ENCODE data around the gene FOXRED1. TPM values are rescaled to one million over a fixed set of nuclear protein-coding genes. Genes with fewer than 3 reads are reported as not detected.
"Not testable (repeated sequence)": the region's sequence is repeated elsewhere in the genome, so short reads cannot be mapped to it uniquely, and the experiment has no call there.

The FOXRED1 gene
- total and polyA plus RNA-seq, 7 donors = 12.3 to 27.7 (median 18.3) TPM

- Histone ChIP-seq H3K27ac (no peak overlapping the region), H3K36me3 (ENCODE audit: insufficient read depth in 1 of 2, low read depth in 1 of 2) (peaks cover 3 to 49% of the 10 kb centered on the region in 2 donors), H3K4me3 (no peak overlapping the region), H3K9me3 (no peaks in the 10 kb centered on the region), H3K27me3 (ENCODE audit: insufficient read depth in 3 of 3, low read length in 2 of 3) (no peaks in the 10 kb centered on the region), H3K4me1 (peaks cover 15% of the 10 kb centered on the region)
- intact Hi-C loops (cut with DNase I) = no loop called here
- no peak for ATAC-seq
- WGBS, 3 donors = 85 to 96% (median 96%) methylated on average over 4 of the region's 4 CpGs
- DNase-seq = no peak
- no peak for TF ChIP-seq CTCF (IDR thresholded peaks at IDR 0.05)
Measured at GRCh38 chr11:126233391-126233790, 35.6 kb upstream of the FOXRED1 start.

- intact Hi-C loops (cut with DNase I) = no loop called here
- TF ChIP-seq CTCF (IDR thresholded peaks at IDR 0.05) = no peak
- H3K36me3 ChIP-seq (ENCODE audit: insufficient read depth in 1 of 2, low read depth in 1 of 2) = peaks cover 6 to 82% of the 10 kb centered on the region in 2 donors
- no peaks in the 10 kb centered on the region for H3K27me3 ChIP-seq (ENCODE audit: insufficient read depth in 3 of 3, low read length in 2 of 3)
- DNase-seq = no peak
- H3K27ac ChIP-seq = no peak overlapping the region
- H3K4me1 ChIP-seq = no peaks in the 10 kb centered on the region
- no peak for ATAC-seq
- WGBS, 3 donors = 83 to 88% (median 85%) methylated on average over 2 of the region's 2 CpGs
- H3K9me3 ChIP-seq = no peaks in the 10 kb centered on the region
- no peak overlapping the region for H3K4me3 ChIP-seq
Measured at GRCh38 chr11:126246636-126247035, 22.3 kb upstream of the FOXRED1 start.

GRCh38 chr11:126253265-126253664 is 15.7 kb upstream of the FOXRED1 start:
- 85 to 100% (median 97%) methylated on average over 4 of the region's 4 CpGs for WGBS, 3 donors
- ATAC-seq = no peak
- Histone ChIP-seq H3K4me1 (peaks cover 11% of the 10 kb centered on the region), H3K9me3 (no peaks in the 10 kb centered on the region), H3K27ac (no peak overlapping the region), H3K4me3 (no peak overlapping the region), H3K36me3 (ENCODE audit: insufficient read depth in 1 of 2, low read depth in 1 of 2) (peaks cover 2 to 86% of the 10 kb centered on the region in 2 donors), H3K27me3 (ENCODE audit: insufficient read depth in 3 of 3, low read length in 2 of 3) (no peaks in the 10 kb centered on the region)
- no peak for DNase-seq
- intact Hi-C loops (cut with DNase I) = no loop called here
- no peak for TF ChIP-seq CTCF (IDR thresholded peaks at IDR 0.05)

- ATAC-seq (peak in 3 of 4 donors; percentile 18 to 57 (median 55)), DNase-seq (no peak)
- peak overlapping the region; percentile 13 for H3K27ac ChIP-seq
- WGBS, 3 donors = 29 to 52% (median 32%) methylated on average over 1 of the region's 1 CpG
- peaks cover 11% of the 10 kb centered on the region for H3K4me1 ChIP-seq
- peaks cover 2 to 79% of the 10 kb centered on the region in 2 donors for H3K36me3 ChIP-seq (ENCODE audit: insufficient read depth in 1 of 2, low read depth in 1 of 2)
- H3K4me3 ChIP-seq = no peak overlapping the region
- intact Hi-C loops (cut with DNase I) = loop anchor here in 1 of 2 donors (1.0 kb wide), 1 partner anchor 14 kb away; no protein-coding TSS in a partner anchor
- no peak for TF ChIP-seq CTCF (IDR thresholded peaks at IDR 0.05)
- H3K27me3 ChIP-seq (ENCODE audit: insufficient read depth in 3 of 3, low read length in 2 of 3) = no peaks in the 10 kb centered on the region
- H3K9me3 ChIP-seq = no peaks in the 10 kb centered on the region
Measured at GRCh38 chr11:126254819-126255218, 14.1 kb upstream of the FOXRED1 start.

GRCh38 chr11:126255507-126255906 is 13.4 kb upstream of the FOXRED1 start:
- WGBS, 3 donors = 51 to 75% (median 59%) methylated on average over 5 of the region's 5 CpGs
- peak in 3 of 4 donors; percentile 18 to 69 (median 64) for ATAC-seq
- H3K9me3 ChIP-seq; H3K27me3 ChIP-seq (ENCODE audit: insufficient read depth in 3 of 3, low read length in 2 of 3); DNase-seq; H3K4me3 ChIP-seq: not testable (repeated sequence)
- Histone ChIP-seq H3K36me3 (ENCODE audit: insufficient read depth in 1 of 2, low read depth in 1 of 2) (peaks cover 2 to 76% of the 10 kb centered on the region in 2 donors), H3K27ac (peak overlapping the region; percentile 13), H3K4me1 (peaks cover 11% of the 10 kb centered on the region)
- intact Hi-C loops (cut with DNase I) = loop anchor here in 1 of 2 donors (1.0 kb wide), 1 partner anchor 14 kb away; no protein-coding TSS in a partner anchor
